Coronary artery (tissue), 2 donors: Measurements from ENCODE around the gene APOL2.

Experiments used
- DNase-seq: peaks from one replicate; pipeline ENCODE4 v3.0.0-alpha.2; 2017; ENCODE audit warnings: low spot score
- H3K27ac ChIP-seq, 2 donors: fragments of 200-600 bp; sonication (generic); one replicate each; pipeline ENCODE4 v1.5.1; 2016 to 2019
- H3K4me3 ChIP-seq: fragments of 200-600 bp; sonication (generic); 2 replicates; pipeline ENCODE4 v1.5.1; 2016; ENCODE audit warnings: mild to moderate bottlenecking, moderate library complexity
- CTCF ChIP-seq: fragments of 200-600 bp; sonication (generic); IDR thresholded peaks from one replicate; pipeline ENCODE4 v1.5.1; 2019; ENCODE audit warnings: antibody characterized with exemption

APOL2 gene

GRCh38 chr22:36249160-36249559 lies 9.8 kb upstream of the APOL2 start:
- no peak for TF ChIP-seq CTCF
- Histone ChIP-seq H3K4me3 (no peak overlapping the region), H3K27ac (peak overlapping the region in 1 of 2 donors; percentile 68)
- no peak for DNase-seq

GRCh38 chr22:36247955-36248354 lies 8.6 kb upstream of the APOL2 start:
- no peak for TF ChIP-seq CTCF
- peak; percentile 52 for DNase-seq
- Histone ChIP-seq H3K4me3 (no peak overlapping the region), H3K27ac (no peak overlapping the region)

- DNase-seq, result no peak
- H3K27ac ChIP-seq, result no peak overlapping the region
- no peak for TF ChIP-seq CTCF
- H3K4me3 ChIP-seq, result no peak overlapping the region
These were observed 7.4 kb upstream of the APOL2 start for GRCh38 chr22:36246718-36247117.

- no peak for TF ChIP-seq CTCF
These were observed 6.6 kb upstream of the APOL2 start for GRCh38 chr22:36245805-36246356.

GRCh38 chr22:36244522-36245391 lies 5.4 kb upstream of the APOL2 start:
- H3K27ac ChIP-seq, result peak overlapping the region; percentile 39 to 83
- DNase-seq, result peak; percentile 74
- no peak overlapping the region for H3K4me3 ChIP-seq
- no peak for TF ChIP-seq CTCF

More at GRCh38 chr22:36245805-36246356, 6.6 kb upstream of the APOL2 start:
- Histone ChIP-seq H3K4me3 (no peak overlapping the region), H3K27ac (no peak overlapping the region)
- DNase-seq, result no peak

- no peak for TF ChIP-seq CTCF
- H3K27ac ChIP-seq, result peak overlapping the region; percentile 3 to 83
- DNase-seq, result peak; percentile 67
These were observed 4.7 kb upstream of the APOL2 start for GRCh38 chr22:36243986-36244385.

GRCh38 chr22:36239150-36239400 lies 252 bp downstream of the APOL2 start:
- no peak for DNase-seq
- Histone ChIP-seq H3K27ac (peak overlapping the region; percentile 83 to 97), H3K4me3 (peak overlapping the region; percentile 88)
- TF ChIP-seq CTCF, result no peak

More at GRCh38 chr22:36243986-36244385, 4.7 kb upstream of the APOL2 start:
- H3K4me3 ChIP-seq, result no peak overlapping the region
